HG02973 (cell line): Measurements from ENCODE around the gene EPHA5.
"Not testable (repeated sequence)": the region's sequence is repeated elsewhere in the genome, so short reads cannot be mapped to it uniquely, and the experiment has no call there.

Source experiments
- ATAC-seq: cut with Tn5 transposase; IDR thresholded peaks from one replicate; pipeline ENCODE4 v1.9.1; 2021; ENCODE audit warnings: moderate library complexity; ENCODE audit not compliant: unreplicated experiment

Gene EPHA5

GRCh38 chr4:65386927-65387326 lies 283.4 kb downstream of the EPHA5 start:
- no peak for ATAC-seq

GRCh38 chr4:65383589-65384305 lies 286.5 kb downstream of the EPHA5 start:
- no peak for ATAC-seq

GRCh38 chr4:65381648-65382047 lies 288.6 kb downstream of the EPHA5 start:
- ATAC-seq: no peak

GRCh38 chr4:65370709-65371108 lies 299.6 kb downstream of the EPHA5 start:
- ATAC-seq: no peak

- ATAC-seq: no peak
Observed at GRCh38 chr4:65367306-65367705, 303.0 kb downstream of the EPHA5 start.

GRCh38 chr4:65358914-65359313 lies 311.4 kb downstream of the EPHA5 start:
- ATAC-seq: no peak

- no peak for ATAC-seq
Observed at GRCh38 chr4:65353098-65353497, 317.2 kb downstream of the EPHA5 start.

- no peak for ATAC-seq
Observed at GRCh38 chr4:65344278-65344825, 325.9 kb downstream of the EPHA5 start.

GRCh38 chr4:65343342-65343741 lies 326.9 kb downstream of the EPHA5 start:
- ATAC-seq: no peak

GRCh38 chr4:65341557-65341956 lies 328.7 kb downstream of the EPHA5 start:
- no peak for ATAC-seq

GRCh38 chr4:65340382-65341109 lies 329.7 kb downstream of the EPHA5 start:
- ATAC-seq: no peak

GRCh38 chr4:65337371-65337770 lies 332.9 kb downstream of the EPHA5 start:
- ATAC-seq: no peak

GRCh38 chr4:65336465-65336864 lies 333.8 kb downstream of the EPHA5 start:
- ATAC-seq: no peak

GRCh38 chr4:65316534-65316933 lies 353.8 kb downstream of the EPHA5 start:
- no peak for ATAC-seq

- no peak for ATAC-seq
Observed at GRCh38 chr4:65311120-65311519, 359.2 kb downstream of the EPHA5 start.

- ATAC-seq: no peak
Observed at GRCh38 chr4:65310586-65310985, 359.7 kb downstream of the EPHA5 start.

- not testable (repeated sequence) for ATAC-seq
Observed at GRCh38 chr4:65308626-65309025, 361.7 kb downstream of the EPHA5 start.

- ATAC-seq: no peak
Observed at GRCh38 chr4:65302145-65302544, 368.1 kb downstream of the EPHA5 start.

- ATAC-seq: no peak
Observed at GRCh38 chr4:65296246-65296645, 374.0 kb downstream of the EPHA5 start.

GRCh38 chr4:65287071-65287470 lies 383.2 kb downstream of the EPHA5 start:
- ATAC-seq: no peak
